ENCODE data around the gene GNAT3. TPM values are rescaled to one million over a fixed set of nuclear protein-coding genes. Genes with fewer than 3 reads are reported as not detected.

GNAT3 gene
- total RNA-seq, 1 experiment from 2014 or later: not detected

DNA sequence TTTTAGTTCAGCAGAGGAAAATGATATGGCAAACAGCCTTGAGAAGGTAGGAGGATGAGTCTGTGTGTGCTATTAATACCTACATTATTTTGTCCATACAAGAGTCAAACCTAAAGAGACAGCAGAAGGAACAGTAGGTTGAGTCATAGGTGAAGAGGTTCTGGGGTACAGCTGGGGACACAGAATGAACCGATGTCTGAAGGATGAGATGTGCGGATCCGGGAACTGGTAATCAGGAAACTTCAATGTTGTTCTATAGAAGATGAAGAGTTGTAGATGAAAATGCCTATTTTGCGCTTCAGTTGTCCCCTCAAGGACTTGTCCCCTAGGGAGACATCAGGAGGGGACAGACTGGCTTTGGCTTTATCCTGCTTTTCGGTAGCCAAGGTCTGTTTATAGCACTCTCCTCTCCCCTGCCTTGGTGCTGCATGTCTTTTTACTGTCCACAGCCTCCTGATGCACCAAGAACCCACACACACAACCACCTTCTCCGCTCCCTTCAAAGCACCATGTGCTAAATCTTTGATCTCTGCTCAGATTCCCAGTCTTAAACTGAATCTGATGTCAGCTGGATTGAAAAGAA, 94.6 kb downstream of the GNAT3 start:
- ChIA-PET CTCF (no interaction called here), POLR2A (no interaction called here), RAD21 (ENCODE audit: low non-redundant PET in 1 of 2, low total read pairs in 2 of 2, uncharacterized antibody in 2 of 2, unreplicated experiment in 2 of 2) (no interaction called here)
- Histone ChIP-seq H4K20me1 (ENCODE audit: insufficient read depth) (no peaks in the 10 kb centered on the region), H3K27me3 (ENCODE audit: insufficient read depth, low read length) (no peaks in the 10 kb centered on the region), H3K4me1 (ENCODE audit: control insufficient read depth in 1 of 2, insufficient read depth in 2 of 2, low read length in 2 of 2) (peaks cover 0 to 9% of the 10 kb centered on the region in 2 experiments; a peak in 3 of 4 replicates), H3K9ac (ENCODE audit: low read length) (no peak overlapping the region), H3K36me3 (ENCODE audit: control insufficient read depth in 1 of 2, insufficient read depth in 2 of 2, low read length in 2 of 2) (no peaks in the 10 kb centered on the region), H3K27ac (ENCODE audit: low read depth, low read length) (no peak overlapping the region), H3K4me2 (ENCODE audit: low read length) (no peak overlapping the region), H3K9me2 (ENCODE audit: insufficient read depth) (no peaks in the 10 kb centered on the region), H3K4me3 (replicated peaks in 1 of 2; ENCODE audit: low read depth in 1 of 2, low read length in 2 of 2) (no peak overlapping the region), H2AFZ (ENCODE audit: low read depth, low read length, poor library complexity, severe bottlenecking) (no peak overlapping the region), H3K79me2 (ENCODE audit: insufficient read depth, low read length) (no peaks in the 10 kb centered on the region), H3K9me3 (ENCODE audit: control insufficient read depth in 1 of 2, insufficient read depth in 1 of 2, low read depth in 1 of 2, low read length in 2 of 2) (no peaks in the 10 kb centered on the region)
- no peak for DNase-seq (ENCODE audit: low read depth, low spot score)
- intact Hi-C loops (cut with micrococcal nuclease): no loop called here
- ATAC-seq: no peak
- no TSS peak for BruUV-seq (replicated peaks)
- no peak for TF ChIP-seq TCF7L2 (IDR thresholded peaks at IDR 0.05; ENCODE audit: borderline replicate concordance, extremely low read depth, insufficient read depth, insufficient read length)

- Histone ChIP-seq H3K27me3 (ENCODE audit: insufficient read depth, low read length) (no peaks in the 10 kb centered on the region), H3K36me3 (ENCODE audit: control insufficient read depth in 1 of 2, insufficient read depth in 2 of 2, low read length in 2 of 2) (no peaks in the 10 kb centered on the region), H3K27ac (ENCODE audit: low read depth, low read length) (no peak overlapping the region), H4K20me1 (ENCODE audit: insufficient read depth) (no peaks in the 10 kb centered on the region), H3K4me3 (replicated peaks in 1 of 2; ENCODE audit: low read depth in 1 of 2, low read length in 2 of 2) (no peak overlapping the region), H3K4me2 (ENCODE audit: low read length) (no peak overlapping the region), H3K9me2 (ENCODE audit: insufficient read depth) (no peaks in the 10 kb centered on the region), H3K4me1 (ENCODE audit: control insufficient read depth in 1 of 2, insufficient read depth in 2 of 2, low read length in 2 of 2) (peaks cover 0 to 2% of the 10 kb centered on the region in 2 experiments; a peak in 1 of 4 replicates), H3K9me3 (ENCODE audit: control insufficient read depth in 1 of 2, insufficient read depth in 1 of 2, low read depth in 1 of 2, low read length in 2 of 2) (no peaks in the 10 kb centered on the region), H3K79me2 (ENCODE audit: insufficient read depth, low read length) (no peaks in the 10 kb centered on the region), H3K9ac (ENCODE audit: low read length) (no peak overlapping the region), H2AFZ (ENCODE audit: low read depth, low read length, poor library complexity, severe bottlenecking) (no peak overlapping the region)
- ChIA-PET CTCF (no interaction called here), POLR2A (no interaction called here), RAD21 (ENCODE audit: low non-redundant PET in 1 of 2, low total read pairs in 2 of 2, uncharacterized antibody in 2 of 2, unreplicated experiment in 2 of 2) (no interaction called here)
- intact Hi-C loops (cut with micrococcal nuclease): no loop called here
- TF ChIP-seq, protein P1, sequence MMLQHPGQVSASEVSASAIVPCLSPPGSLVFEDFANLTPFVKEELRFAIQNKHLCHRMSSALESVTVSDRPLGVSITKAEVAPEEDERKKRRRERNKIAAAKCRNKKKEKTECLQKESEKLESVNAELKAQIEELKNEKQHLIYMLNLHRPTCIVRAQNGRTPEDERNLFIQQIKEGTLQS (IDR thresholded peaks at IDR 0.05): no peak
- TF ChIP-seq ZNF274 (IDR thresholded peaks at IDR 0.05; ENCODE audit: low read depth, low read length) (no peak), JUND (IDR thresholded peaks at IDR 0.05) (no peak), YY1 (IDR thresholded peaks at IDR 0.05; ENCODE audit: extremely low read depth, insufficient replicate concordance, low read depth, low read length) (no peak), POLR2A (IDR thresholded peaks at IDR 0.05; ENCODE audit: borderline replicate concordance, extremely low read depth, insufficient read depth, insufficient read length) (no peak), TCF7L2 (IDR thresholded peaks at IDR 0.05; ENCODE audit: borderline replicate concordance, extremely low read depth, insufficient read depth, insufficient read length) (no peak), SP1 (IDR thresholded peaks at IDR 0.05; ENCODE audit: low read depth) (no peak)
- ATAC-seq: no peak
- DNase-seq (ENCODE audit: low read depth, low spot score): no peak
- no TSS peak for BruUV-seq (replicated peaks)
Observed at GRCh38 chr7:80415522-80415921, 96.3 kb downstream of the GNAT3 start.

Data from HCT116 (cell line).